Astrocyte of the cerebellum (primary cell): ENCODE data around the gene JAG1.
"Not testable (repeated sequence)": the region's sequence is repeated elsewhere in the genome, so short reads cannot be mapped to it uniquely, and the experiment has no call there.

Experiments
- DNase-seq: peaks from one replicate; pipeline ENCODE4 v3.0.0-alpha.2; 2011; ENCODE audit warnings: low read depth
- H3K4me3 ChIP-seq: 2 replicates; pipeline ENCODE4 v1.5.1; 2011; ENCODE audit warnings: mild to moderate bottlenecking, low read depth, low read length, moderate library complexity
- CTCF ChIP-seq: IDR thresholded peaks from 2 replicates; pipeline ENCODE4 v1.5.1; 2012; ENCODE audit warnings: low read length, low read depth, moderate library complexity, mild to moderate bottlenecking; ENCODE audit errors: missing control alignments
- in situ Hi-C: cut with HindIII; loops from 2 replicates; pipeline ENCODE4 v1.10.0; 2017; ENCODE audit warnings: low sequenced_read_pairs

JAG1 gene

GRCh38 chr20:10595266-10595665 lies 78.5 kb downstream of the JAG1 start:
- no peak overlapping the region for H3K4me3 ChIP-seq
- no peak for TF ChIP-seq CTCF
- DNase-seq, result no peak
- in situ Hi-C loops, result no loop called here

GRCh38 chr20:10594296-10594868 lies 79.4 kb downstream of the JAG1 start:
- TF ChIP-seq CTCF, result no peak

GRCh38 chr20:10591946-10592521 lies 81.8 kb downstream of the JAG1 start:
- in situ Hi-C loops, result no loop called here
- no peak overlapping the region for H3K4me3 ChIP-seq
- no peak for DNase-seq
- TF ChIP-seq CTCF, result no peak

More at GRCh38 chr20:10594296-10594868, 79.4 kb downstream of the JAG1 start:
- peak; percentile 51 for DNase-seq
- H3K4me3 ChIP-seq, result no peak overlapping the region
- in situ Hi-C loops, result no loop called here

- no peak for DNase-seq
- TF ChIP-seq CTCF, result no peak
- in situ Hi-C loops, result no loop called here
- no peak overlapping the region for H3K4me3 ChIP-seq
Observed at GRCh38 chr20:10590950-10591671, 82.7 kb downstream of the JAG1 start.

GRCh38 chr20:10590446-10590845 lies 83.4 kb downstream of the JAG1 start:
- H3K4me3 ChIP-seq, DNase-seq, in situ Hi-C loops: not testable (repeated sequence)
